Keratinocyte (primary cell): Measurements from ENCODE around the gene SMPD4. TPM values are rescaled to one million over a fixed set of nuclear protein-coding genes. Genes with fewer than 3 reads are reported as not detected.
"Not testable (repeated sequence)": the region's sequence is repeated elsewhere in the genome, so short reads cannot be mapped to it uniquely, and the experiment has no call there.

Experiments
- DNase-seq: peaks from one replicate; pipeline ENCODE4 v3.0.0-alpha.2; 2011; ENCODE audit warnings: low read depth, missing footprints, low spot score
- FAIRE-seq: peaks from 2 replicates; lab custom pipeline; 2011; peaks lifted over from hg19 to GRCh38; lab: Jason Lieb, UNC
- H2AFZ ChIP-seq: 2 replicates; pipeline ENCODE4 v1.6.0; 2012; ENCODE audit warnings: low read length, control low read depth, inconsistent platforms; ENCODE audit not compliant: control insufficient read depth
- H3K27ac ChIP-seq: 2 replicates; pipeline ENCODE4 v1.5.1; 2011; ENCODE audit warnings: low read length; ENCODE audit not compliant: control insufficient read depth, insufficient read depth
- H3K27me3 ChIP-seq: 3 replicates; pipeline ENCODE4 v1.6.0; 2011; ENCODE audit warnings: low read length; ENCODE audit not compliant: control insufficient read depth, insufficient read depth; ENCODE audit errors: extremely low read depth
- H3K36me3 ChIP-seq, 2 experiments: 2 replicates in 1 of 2; 3 replicates in 1 of 2; pipeline ENCODE4 v1.5.1; 2011; ENCODE audit warnings: low read length in 2 of 2, mild to moderate bottlenecking in 1 of 2; ENCODE audit not compliant: control insufficient read depth in 2 of 2, insufficient read depth in 2 of 2; ENCODE audit errors: extremely low read depth in 1 of 2
- H3K4me1 ChIP-seq: 3 replicates; pipeline ENCODE4 v1.5.1; 2011; ENCODE audit warnings: low read length; ENCODE audit not compliant: control insufficient read depth, insufficient read depth; ENCODE audit errors: extremely low read depth
- H3K4me2 ChIP-seq: 3 replicates; pipeline ENCODE4 v1.6.0; 2011; ENCODE audit warnings: low read depth, low read length; ENCODE audit not compliant: control insufficient read depth, insufficient read depth; ENCODE audit errors: extremely low read depth
- H3K4me3 ChIP-seq, 3 experiments: fragments of 200-600 bp in 1 of 3; sonication (generic) in 1 of 3; 2 replicates in 2 of 3; 3 replicates in 1 of 3; pipeline ENCODE4 v1.5.1; 2011 to 2016; ENCODE audit warnings: low read length in 3 of 3, mild to moderate bottlenecking in 3 of 3, control low read depth in 2 of 3, inconsistent platforms in 1 of 3, low read depth in 1 of 3, mixed read lengths in 1 of 3, mixed run types in 1 of 3, moderate library complexity in 1 of 3; ENCODE audit not compliant: control insufficient read depth in 2 of 3, insufficient read depth in 2 of 3; ENCODE audit errors: extremely low read depth in 1 of 3
- H3K79me2 ChIP-seq: 2 replicates; pipeline ENCODE4 v1.6.0; 2012; ENCODE audit warnings: low read length; ENCODE audit not compliant: control insufficient read depth, insufficient read depth
- H3K9ac ChIP-seq: 3 replicates; pipeline ENCODE4 v1.6.0; 2011; ENCODE audit warnings: low read length; ENCODE audit not compliant: control insufficient read depth, insufficient read depth; ENCODE audit errors: extremely low read depth
- H3K9me1 ChIP-seq: 3 replicates; pipeline ENCODE4 v1.6.0; 2011; ENCODE audit warnings: low read length; ENCODE audit not compliant: control insufficient read depth, insufficient read depth; ENCODE audit errors: extremely low read depth
- H3K9me3 ChIP-seq: 2 replicates; pipeline ENCODE4 v1.5.1; 2012; ENCODE audit warnings: low read depth, low read length; ENCODE audit not compliant: control insufficient read depth
- H4K20me1 ChIP-seq: 3 replicates; pipeline ENCODE4 v1.6.0; 2011; ENCODE audit warnings: low read length; ENCODE audit not compliant: control insufficient read depth, insufficient read depth; ENCODE audit errors: extremely low read depth
- CTCF ChIP-seq, 3 experiments: IDR thresholded peaks in 1 of 3; conservative IDR thresholded peaks in 1 of 3; optimal IDR thresholded peaks in 1 of 3; 2 replicates in 2 of 3; 3 replicates in 1 of 3; pipeline versions ENCODE3 to v1.5.1; 2011; ENCODE audit warnings: low read length in 3 of 3, mild to moderate bottlenecking in 3 of 3, moderate library complexity in 2 of 3, control low read depth in 1 of 3, inconsistent platforms in 1 of 3; ENCODE audit not compliant: insufficient read depth in 2 of 3; ENCODE audit errors: extremely low read depth in 1 of 3
- EZH2 ChIP-seq: IDR thresholded peaks from one replicate; pipeline ENCODE4 v1.6.1; 2012; ENCODE audit warnings: inconsistent platforms, mild to moderate bottlenecking, low read length, moderate library complexity
- dilution Hi-C: fragments of 300-500 bp; cut with MboI; formaldehyde crosslinking; loops from one replicate; pipeline ENCODE4 v1.7.0; 2020; ENCODE audit warnings: low sequenced_read_pairs; ENCODE audit not compliant: extremely low pct_ligation_motif_present
- polyA plus RNA-seq, 5 experiments: library from polyadenylated mRNA; depleted of rRNA in 3 of 5; stranded (reverse) in 3 of 5; stranded (forward) in 1 of 5; unstranded in 1 of 5; fragments of >200 nt; gene quantifications; 1 replicate in 1 of 5; 2 replicates in 3 of 5; 3 replicates in 1 of 5; pipeline versions ENCODE4 v1.2.1 to v1.2.3, GENCODE V29; 2011 to 2012; ENCODE audit warnings: missing spikeins in 2 of 5, low read depth in 1 of 5, low replicate concordance in 1 of 5

The SMPD4 gene
- polyA plus RNA-seq, 1 donor (not counting 4 experiments of a cell fraction or from before 2014, with no cell fraction given), result 23.8 TPM

- H3K27me3 ChIP-seq, H2AFZ ChIP-seq, H3K4me3 ChIP-seq, H3K9me1 ChIP-seq, H3K4me2 ChIP-seq, H4K20me1 ChIP-seq, H3K27ac ChIP-seq, DNase-seq, H3K4me1 ChIP-seq, FAIRE-seq, dilution Hi-C loops, H3K9me3 ChIP-seq, H3K36me3 ChIP-seq, H3K9ac ChIP-seq: not testable (repeated sequence)
- peaks cover 24% of the 10 kb centered on the region for H3K79me2 ChIP-seq
Observed at GRCh38 chr2:130187859-130188792, 6.7 kb upstream of the SMPD4 start.

DNA sequence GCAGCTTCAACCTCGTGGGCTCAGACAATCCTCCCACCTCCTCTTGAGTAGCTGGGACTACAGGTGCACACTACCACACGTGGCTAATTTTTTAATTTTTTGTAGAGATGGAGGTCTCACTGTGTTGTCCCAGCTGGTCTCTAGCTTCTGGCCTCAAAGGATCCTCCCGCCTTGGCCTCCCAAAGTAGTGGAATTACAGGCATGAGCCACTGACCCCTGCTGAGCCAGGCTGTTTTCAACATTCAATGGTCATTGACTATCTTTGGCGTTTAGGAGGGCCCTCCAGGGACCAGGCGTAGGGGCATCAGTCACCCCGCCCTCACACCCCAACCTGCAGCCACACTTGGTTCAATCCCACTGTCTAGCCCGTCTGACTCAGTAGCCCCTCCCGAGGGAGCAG is 5.9 kb upstream of the SMPD4 start:
- no peak for DNase-seq
- H3K9ac ChIP-seq, result no peak overlapping the region
- dilution Hi-C loops, result no loop called here
- peaks cover 7% of the 10 kb centered on the region for H3K4me1 ChIP-seq
- peaks cover 4% of the 10 kb centered on the region for H3K9me1 ChIP-seq
- H2AFZ ChIP-seq, result no peak overlapping the region
- H3K4me3 ChIP-seq, result no peak overlapping the region
- no peak overlapping the region for H3K27ac ChIP-seq
- H4K20me1 ChIP-seq, result no peaks in the 10 kb centered on the region
- peaks cover 30% of the 10 kb centered on the region for H3K79me2 ChIP-seq
- no peak for FAIRE-seq
- no peaks in the 10 kb centered on the region for H3K27me3 ChIP-seq
- no peak overlapping the region for H3K4me2 ChIP-seq
- H3K36me3 ChIP-seq, result peaks cover 1 to 9% of the 10 kb centered on the region in 2 experiments
- H3K9me3 ChIP-seq, result no peaks in the 10 kb centered on the region
- no peak for TF ChIP-seq CTCF (optimal IDR thresholded peaks at IDR 0.05 in 1 of 3, IDR thresholded peaks at IDR 0.05 in 1 of 3, conservative IDR thresholded peaks at IDR 0.05 in 1 of 3; ENCODE audit: extremely low read depth in 1 of 3, insufficient read depth in 2 of 3, low read length in 3 of 3)
- no peak for TF ChIP-seq EZH2
